GM11168 (cell line): ENCODE measurements around the gene PLCB1.

Source experiments
- in situ Hi-C: fragments of 300-500 bp; cut with MboI; formaldehyde crosslinking; loops from one replicate; pipeline ENCODE4 v1.12.0; 2022; ENCODE audit warnings: low sequenced_read_pairs; ENCODE audit not compliant: unreplicated experiment

Gene PLCB1

GRCh38 chr20:8778387-8778786 is 646.3 kb downstream of the PLCB1 start:
- in situ Hi-C loops = no loop called here

GRCh38 chr20:8780915-8781314 is 648.8 kb downstream of the PLCB1 start:
- in situ Hi-C loops = no loop called here

- in situ Hi-C loops = no loop called here
Measured at GRCh38 chr20:8782804-8783203, 650.7 kb downstream of the PLCB1 start.

GRCh38 chr20:8783734-8784133 is 651.7 kb downstream of the PLCB1 start:
- in situ Hi-C loops = no loop called here

DNA sequence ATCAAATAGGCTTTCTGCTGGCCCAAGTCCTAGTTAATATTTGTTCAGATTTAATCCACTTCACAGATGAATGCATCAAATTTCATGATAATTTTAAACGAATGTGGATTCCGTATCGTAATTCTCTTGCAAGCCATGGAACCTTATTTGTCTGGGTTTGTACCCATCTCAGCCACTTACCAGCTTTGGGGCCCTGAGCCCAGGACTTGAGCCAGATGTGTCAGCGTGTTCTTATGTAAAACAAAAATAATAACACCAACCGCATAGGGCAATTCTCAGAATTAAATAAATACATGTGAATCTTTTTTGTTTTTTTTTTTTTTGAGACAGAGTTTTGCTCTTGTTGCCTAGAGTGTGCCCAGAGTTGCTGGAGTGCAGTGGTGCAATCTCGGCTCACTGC is 654.3 kb downstream of the PLCB1 start:
- in situ Hi-C loops = no loop called here

- in situ Hi-C loops = no loop called here
Measured at GRCh38 chr20:8787090-8787489, 655.0 kb downstream of the PLCB1 start.

- in situ Hi-C loops = no loop called here
Measured at GRCh38 chr20:8788275-8788674, 656.2 kb downstream of the PLCB1 start.

- in situ Hi-C loops = no loop called here
Measured at GRCh38 chr20:8788831-8789230, 656.8 kb downstream of the PLCB1 start.

- in situ Hi-C loops = no loop called here
Measured at GRCh38 chr20:8790442-8791074, 658.5 kb downstream of the PLCB1 start.

GRCh38 chr20:8795404-8795803 is 663.3 kb downstream of the PLCB1 start:
- in situ Hi-C loops = no loop called here

DNA sequence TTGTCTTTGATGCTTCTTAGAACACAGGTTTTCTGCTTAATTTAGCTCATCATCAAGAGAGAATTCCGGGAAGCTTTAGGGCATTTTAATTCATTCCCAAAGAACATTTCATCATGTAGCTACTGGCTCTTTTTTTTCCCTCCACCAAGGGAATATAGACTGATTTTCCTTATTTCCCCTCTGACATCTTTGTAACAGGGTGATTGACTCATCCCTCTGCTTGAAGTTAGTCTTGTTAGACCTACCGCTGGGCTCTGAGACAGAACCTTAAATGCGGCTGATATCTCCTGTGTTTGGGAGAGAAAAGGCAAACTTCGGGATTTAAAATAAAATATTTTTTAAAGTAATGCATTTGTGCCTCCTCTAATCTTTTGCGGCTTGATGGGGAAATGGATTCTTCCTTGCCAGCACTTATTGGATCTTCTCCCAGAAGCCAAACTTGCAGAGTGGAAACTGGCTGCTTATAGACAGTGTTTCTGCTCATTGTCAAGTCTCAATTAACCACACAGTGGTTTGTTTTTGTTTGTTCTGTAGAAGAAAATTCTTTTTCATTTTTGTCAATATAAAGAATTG is 664.1 kb downstream of the PLCB1 start:
- in situ Hi-C loops = no loop called here

DNA sequence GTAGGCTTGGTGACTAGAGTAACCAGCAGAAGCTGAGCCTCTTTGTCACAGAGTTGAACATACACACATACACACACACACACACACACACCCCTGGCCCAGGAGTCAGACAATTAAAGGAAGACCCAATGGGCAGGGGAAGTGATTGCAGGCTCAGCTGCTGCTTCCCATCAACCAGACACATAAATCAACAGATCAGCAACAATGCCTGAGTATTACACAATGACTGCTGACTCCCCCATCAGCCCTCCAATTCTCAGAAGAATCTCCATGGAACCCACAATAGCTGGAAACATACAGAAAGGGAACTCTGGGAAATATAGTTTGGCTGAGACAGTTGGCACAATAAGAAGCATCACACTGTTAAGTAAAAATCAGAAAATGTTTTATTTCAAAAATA is 666.4 kb downstream of the PLCB1 start:
- in situ Hi-C loops = no loop called here

GRCh38 chr20:8800089-8800488 is 668.0 kb downstream of the PLCB1 start:
- in situ Hi-C loops = no loop called here

- in situ Hi-C loops = no loop called here
Measured at GRCh38 chr20:8801686-8802085, 669.6 kb downstream of the PLCB1 start.

- in situ Hi-C loops = no loop called here
Measured at GRCh38 chr20:8803065-8803464, 671.0 kb downstream of the PLCB1 start.

GRCh38 chr20:8803941-8804340 is 671.9 kb downstream of the PLCB1 start:
- in situ Hi-C loops = no loop called here

- in situ Hi-C loops = no loop called here
Measured at GRCh38 chr20:8805737-8806442, 673.8 kb downstream of the PLCB1 start.

DNA sequence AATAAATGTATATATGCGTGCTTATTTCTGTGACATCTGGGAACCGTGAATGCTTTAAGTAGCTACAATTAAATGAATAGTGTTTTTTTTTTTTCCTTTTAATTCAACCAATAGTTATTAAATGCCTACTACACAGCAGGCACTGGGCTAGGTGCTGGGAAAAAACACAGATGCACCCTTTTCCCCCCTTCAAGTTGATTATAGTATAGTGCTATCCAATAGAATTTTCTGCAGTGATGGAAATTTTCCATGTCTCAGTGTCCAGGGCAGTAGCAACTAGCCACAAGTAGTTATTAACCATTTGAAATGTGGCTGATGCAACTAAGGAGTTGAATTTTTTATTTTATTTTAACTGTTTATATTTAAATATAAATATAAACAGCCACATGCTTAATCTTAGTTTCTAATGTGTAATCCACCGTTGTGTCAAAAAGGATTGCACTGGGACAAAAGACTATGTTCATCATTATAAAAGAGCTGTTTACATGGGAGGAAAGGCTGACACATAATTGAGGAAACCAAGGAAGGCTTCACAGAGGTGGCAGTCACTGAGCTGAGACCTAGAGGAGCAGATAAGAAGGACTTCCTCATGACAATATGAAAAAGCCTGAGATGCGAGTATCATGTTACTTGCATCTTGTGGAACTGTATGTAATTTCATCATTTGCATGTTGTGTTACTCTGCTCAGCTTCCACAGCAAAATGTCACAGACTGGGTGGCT is 675.6 kb downstream of the PLCB1 start:
- in situ Hi-C loops = no loop called here

DNA sequence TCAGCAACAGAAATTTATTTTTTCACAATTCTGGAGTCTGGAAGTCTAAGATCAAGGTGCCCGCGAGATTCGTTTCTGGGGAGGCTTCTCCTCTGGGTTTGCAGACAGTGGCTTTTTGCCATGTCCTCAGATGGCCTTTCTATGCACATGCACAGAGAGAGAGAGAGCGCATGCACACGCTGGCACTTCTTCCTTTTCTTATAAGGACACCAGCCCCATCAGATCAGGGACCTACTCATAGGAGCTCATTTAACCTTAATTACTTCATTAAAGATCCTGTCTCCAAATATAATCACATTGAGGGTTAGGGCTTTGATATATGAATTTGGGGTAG is 676.1 kb downstream of the PLCB1 start:
- in situ Hi-C loops = no loop called here

GRCh38 chr20:8809107-8809953 is 677.3 kb downstream of the PLCB1 start:
- in situ Hi-C loops = no loop called here
